NCI-H2029 (cell line): ENCODE results near the gene NUMA1.

ENCODE experiments used
- DNase-seq: peaks from one replicate; lab custom pipeline; 2025; lab: John Stamatoyannopoulos, UW

Gene NUMA1

GRCh38 chr11:72000202-72000867 is 80.0 kb downstream of the NUMA1 start:
- no peak for DNase-seq

GRCh38 chr11:71999798-72000197 is 80.5 kb downstream of the NUMA1 start:
- DNase-seq, result peak; percentile 46

- peak; percentile 46 for DNase-seq
Observed at GRCh38 chr11:71999362-71999761, 81.0 kb downstream of the NUMA1 start.

DNA sequence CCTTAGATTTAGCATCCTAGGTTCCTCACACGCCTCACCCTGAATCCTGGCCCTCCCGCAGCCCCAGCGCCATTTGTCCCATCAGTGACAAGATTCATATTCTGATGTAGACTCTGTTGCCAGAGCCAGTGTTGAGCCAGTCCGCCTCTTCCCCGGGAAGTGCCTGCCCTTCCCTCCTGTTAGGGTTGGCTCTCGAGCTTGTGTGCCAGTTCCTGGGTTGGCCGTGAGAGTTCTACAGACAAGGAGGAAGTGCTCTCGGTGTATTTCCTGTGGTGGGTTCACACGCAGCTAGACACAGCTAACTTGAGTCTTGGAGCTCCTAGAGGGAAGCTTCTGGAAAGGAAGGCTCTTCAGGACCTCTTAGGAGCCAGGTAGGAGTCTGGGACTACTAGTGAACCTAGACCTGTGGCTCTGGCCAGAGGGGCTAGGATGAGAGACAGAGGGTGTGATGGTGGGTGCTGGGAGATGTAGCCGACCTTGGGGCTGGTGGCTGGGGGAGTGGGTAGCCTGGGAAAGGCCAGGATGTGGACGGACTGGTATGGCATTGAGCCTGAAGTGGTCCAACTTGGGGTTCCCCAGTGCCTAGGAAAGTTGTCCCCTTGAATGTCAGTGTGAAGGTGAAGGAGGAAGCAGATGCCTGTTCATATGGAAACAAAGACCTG is 81.6 kb downstream of the NUMA1 start, which contains the start of gene IL18BP:
Gene IL18BP (plus strand): TSS at position 261 of the 662 bp plus-strand sequence. CDS start 1,076 bp downstream, outside the sequence.
- DNase-seq, result no peak

DNA sequence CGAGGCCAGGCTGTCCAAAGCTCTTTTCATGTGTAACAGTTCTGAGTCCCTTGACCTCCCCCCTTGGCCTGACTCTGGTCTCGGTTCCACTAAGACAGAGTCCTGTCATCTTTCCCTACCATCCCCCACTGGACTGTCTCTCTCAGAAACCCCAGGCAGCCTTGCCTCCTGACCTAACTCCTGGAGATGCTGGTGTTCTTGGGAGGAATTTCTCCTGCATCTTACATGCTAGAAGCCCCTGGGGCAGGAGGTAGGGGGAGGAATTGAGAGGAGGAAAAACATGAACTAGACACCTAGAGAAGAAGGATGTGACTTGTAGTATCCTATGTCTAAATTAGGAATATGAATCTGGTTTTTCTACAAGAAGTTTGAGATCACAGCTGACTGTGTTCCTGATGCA is 82.3 kb downstream of the NUMA1 start:
- no peak for DNase-seq

- no peak for DNase-seq
Observed at GRCh38 chr11:71997594-71997993, 82.7 kb downstream of the NUMA1 start.

- DNase-seq, result peak; percentile 62
Observed at GRCh38 chr11:71996946-71997345, 83.4 kb downstream of the NUMA1 start.

- no peak for DNase-seq
Observed at GRCh38 chr11:71996517-71996916, 83.8 kb downstream of the NUMA1 start.

GRCh38 chr11:71995726-71996291 is 84.5 kb downstream of the NUMA1 start:
- DNase-seq, result no peak

- no peak for DNase-seq
Observed at GRCh38 chr11:71994786-71995185, 85.6 kb downstream of the NUMA1 start.

DNA sequence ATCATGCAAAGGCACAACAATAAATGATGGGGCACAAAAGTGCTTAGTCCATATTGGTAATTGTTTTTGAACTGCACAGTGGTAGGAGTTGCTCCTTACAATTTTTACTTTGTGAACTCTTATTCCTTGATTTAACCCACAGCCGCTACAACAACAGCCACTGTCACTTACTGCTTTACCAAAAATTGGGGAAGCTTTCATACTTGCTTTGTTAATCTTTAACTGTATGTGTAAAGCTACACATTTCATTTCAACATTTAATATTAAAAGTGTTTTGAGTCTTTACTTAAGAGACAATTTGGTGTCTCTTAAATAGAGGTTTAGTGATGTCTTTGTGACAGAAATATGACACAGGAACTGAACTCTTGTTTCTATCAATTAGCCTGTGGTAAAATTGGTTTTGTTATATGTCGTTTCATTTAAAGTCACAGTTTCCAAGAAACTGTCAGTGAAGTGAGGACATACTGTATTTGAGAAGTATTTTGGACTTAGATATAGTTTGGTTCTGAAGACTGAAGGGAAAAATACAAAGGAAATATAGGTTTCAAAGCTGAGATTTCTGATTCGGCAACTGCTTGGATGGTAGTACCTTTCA is 88.1 kb downstream of the NUMA1 start:
- no peak for DNase-seq

GRCh38 chr11:71991494-71991893 is 88.8 kb downstream of the NUMA1 start:
- DNase-seq, result no peak

DNA sequence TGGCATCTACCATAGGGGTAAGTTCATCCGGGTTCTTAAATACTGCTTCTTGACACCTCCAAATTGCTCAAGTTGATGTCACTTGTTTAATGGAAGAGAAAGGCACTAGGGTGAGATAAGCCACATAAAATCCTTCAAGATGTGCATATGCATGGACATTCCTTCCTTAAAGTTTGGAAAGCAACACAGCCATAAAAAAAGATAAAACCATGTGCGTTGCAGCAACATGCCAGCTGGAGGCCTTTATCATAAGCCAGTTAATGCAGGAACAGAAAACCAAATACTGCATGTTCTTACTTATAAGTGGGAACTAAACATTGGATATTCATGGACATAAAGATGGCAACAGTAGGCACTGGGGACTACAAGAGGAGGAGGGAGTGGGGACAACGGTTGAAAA is 89.6 kb downstream of the NUMA1 start:
- DNase-seq, result no peak

DNA sequence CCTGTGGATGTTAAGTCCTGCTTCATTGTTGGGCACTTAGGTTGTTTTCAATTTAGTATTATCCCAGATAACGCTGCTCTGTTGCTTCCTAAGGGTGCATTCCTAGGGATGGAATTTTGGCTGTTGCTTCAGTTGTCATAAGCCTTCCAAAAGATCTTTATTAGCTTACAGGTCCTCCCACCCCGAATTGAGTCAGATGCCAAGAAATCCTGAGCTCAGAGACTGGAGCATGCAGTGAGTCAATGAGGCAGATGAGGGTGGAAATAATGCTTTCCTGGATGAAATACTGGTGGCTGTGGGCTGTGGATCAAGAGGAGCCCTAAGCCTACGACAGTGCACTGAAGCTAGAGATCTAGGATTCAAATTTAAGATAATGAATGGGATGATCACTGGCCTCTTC is 92.3 kb downstream of the NUMA1 start:
- DNase-seq, result no peak

- no peak for DNase-seq
Observed at GRCh38 chr11:71987521-71987920, 92.8 kb downstream of the NUMA1 start.

- no peak for DNase-seq
Observed at GRCh38 chr11:71986131-71986530, 94.2 kb downstream of the NUMA1 start.

- no peak for DNase-seq
Observed at GRCh38 chr11:71979602-71980001, 100.7 kb downstream of the NUMA1 start.

GRCh38 chr11:71979094-71979493 is 101.2 kb downstream of the NUMA1 start:
- DNase-seq, result no peak

DNA sequence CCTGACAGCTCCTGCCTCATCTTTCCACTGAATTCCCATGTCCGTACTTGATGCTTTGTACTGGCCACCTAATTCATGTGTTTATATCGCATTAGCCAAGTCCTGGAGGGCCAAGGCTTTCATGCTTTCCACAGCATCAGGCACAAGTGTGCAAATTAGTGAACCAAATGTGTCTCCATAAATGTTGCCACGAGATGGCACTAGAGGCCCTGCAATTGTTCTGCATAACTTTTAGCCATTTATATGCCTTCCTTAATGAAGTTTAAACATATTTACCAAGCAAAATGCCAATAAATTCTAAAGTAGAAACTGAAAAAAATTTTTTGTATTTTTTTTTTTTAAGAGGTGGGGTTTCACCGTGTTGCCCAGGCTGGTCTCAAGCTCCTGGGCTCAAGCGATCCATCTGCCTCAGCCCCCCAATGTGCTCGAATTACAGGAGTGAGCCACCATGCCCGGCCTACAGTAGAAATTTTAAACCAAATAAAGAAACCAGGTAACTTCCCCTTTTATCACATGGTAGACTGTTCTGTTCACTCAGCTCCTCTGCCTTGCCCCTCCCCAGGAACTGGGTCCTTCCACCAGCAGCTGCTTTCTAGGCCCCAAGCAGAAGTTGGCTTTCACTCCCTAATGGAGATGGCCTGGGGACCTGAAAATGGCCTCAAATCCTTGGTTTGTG is 102.5 kb downstream of the NUMA1 start:
- peak; percentile 24 for DNase-seq

DNA sequence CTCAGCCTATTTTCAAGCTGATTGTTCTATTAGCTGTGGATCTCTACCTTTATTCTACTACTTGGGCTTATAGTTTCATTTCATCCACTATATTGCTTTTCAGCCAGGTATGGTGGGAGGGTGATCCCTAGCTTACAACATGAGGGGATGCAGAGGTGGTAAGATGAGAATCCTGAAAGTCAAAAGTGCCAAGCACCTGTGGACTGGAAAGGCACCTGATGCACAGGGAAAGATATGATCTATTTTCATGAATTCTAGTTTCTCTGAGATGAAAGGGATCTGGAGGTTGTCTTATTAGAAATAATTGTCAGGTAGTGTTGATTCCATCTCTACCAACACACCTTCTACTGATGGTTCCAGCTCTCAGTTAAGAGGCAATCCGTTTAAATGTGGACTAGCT is 103.3 kb downstream of the NUMA1 start:
- no peak for DNase-seq

- DNase-seq, result no peak
Observed at GRCh38 chr11:71976551-71976950, 103.8 kb downstream of the NUMA1 start.

DNA sequence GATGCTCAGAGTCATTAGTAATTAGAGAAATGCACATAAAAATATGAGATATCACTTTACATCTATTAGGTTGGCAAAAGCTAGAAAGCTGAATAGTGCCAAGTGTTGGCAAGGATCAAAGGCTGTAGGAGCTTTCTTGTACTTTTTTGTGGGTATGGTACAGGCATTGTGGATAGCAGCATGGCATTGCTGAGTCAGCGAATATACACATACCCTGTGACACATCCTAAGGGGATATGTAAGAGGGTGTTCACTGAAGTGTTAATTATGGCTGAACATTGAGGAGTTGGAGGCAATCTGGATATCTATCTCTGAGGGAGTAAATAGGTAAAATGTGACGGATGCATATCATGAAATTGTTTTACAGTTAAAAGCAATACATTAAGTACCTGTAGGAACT is 108.7 kb downstream of the NUMA1 start:
- no peak for DNase-seq
